ENCODE results near the gene MRPL36.

Gene MRPL36

DNA sequence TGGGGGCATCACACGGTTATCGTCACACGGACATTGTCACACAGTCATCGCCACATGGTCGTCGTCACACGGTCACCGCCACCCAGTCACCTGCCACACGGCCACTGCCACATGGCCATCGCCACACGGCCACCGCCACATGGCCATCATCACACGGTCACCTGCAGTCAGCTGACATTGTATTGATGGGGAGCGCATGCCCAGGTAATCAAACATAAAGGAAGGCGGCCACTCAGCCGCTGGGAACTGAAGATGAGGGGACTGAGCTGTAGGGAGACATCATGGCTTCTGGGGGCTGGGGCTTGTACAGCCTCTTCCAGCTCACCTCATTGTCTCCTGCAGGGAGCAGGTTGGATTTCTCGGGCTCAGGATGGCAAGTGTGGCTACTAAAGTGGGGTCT is 49.2 kb downstream of the MRPL36 start:
- H3K4me3 ChIP-seq (ENCODE audit: low read depth, low read length): no peak overlapping the region
- TF ChIP-seq CTCF (IDR thresholded peaks at IDR 0.05; ENCODE audit: borderline replicate concordance, insufficient read depth, low read depth, low read length): no peak

DNA sequence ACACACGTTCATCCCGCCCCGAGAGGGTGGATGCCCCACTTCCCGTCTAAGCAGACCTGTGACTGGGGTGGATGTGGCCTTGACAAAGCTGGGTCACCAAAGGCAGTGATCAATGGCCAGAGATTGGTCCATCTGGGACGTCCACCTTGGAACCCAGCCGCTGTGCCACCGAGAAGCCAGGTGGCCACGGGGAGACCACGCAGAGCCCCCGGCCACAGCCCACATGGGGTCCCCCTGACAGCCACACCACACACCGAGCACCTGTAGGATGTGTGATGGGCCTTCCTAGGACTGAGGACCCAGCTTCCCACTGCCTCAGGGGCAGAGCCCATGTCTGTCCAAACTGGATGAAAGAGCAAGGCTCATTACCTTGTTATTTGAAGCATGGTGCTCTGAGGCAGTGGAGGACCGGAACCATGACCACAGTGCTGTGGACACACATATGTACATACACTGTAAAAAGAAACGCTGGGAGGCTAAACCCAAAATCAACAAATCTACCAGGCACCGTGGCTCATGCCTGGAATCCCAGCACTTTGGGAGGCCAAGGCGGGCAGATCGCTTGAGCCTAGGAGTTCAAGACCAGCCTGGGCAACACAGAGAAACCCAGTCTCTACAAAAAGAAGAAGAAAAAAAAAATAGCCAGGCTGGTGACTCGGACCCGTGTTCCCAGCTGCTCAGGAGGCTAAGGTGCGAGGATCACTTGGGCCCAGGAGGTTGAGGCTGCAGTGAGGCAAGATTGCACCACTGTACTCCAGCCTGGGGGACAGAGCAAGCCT is 50.1 kb downstream of the MRPL36 start:
- TF ChIP-seq CTCF (IDR thresholded peaks at IDR 0.05; ENCODE audit: borderline replicate concordance, insufficient read depth, low read depth, low read length): no peak
- no peak overlapping the region for H3K4me3 ChIP-seq (ENCODE audit: low read depth, low read length)

- H3K4me3 ChIP-seq (ENCODE audit: low read depth, low read length): no peak overlapping the region
- TF ChIP-seq CTCF (IDR thresholded peaks at IDR 0.05; ENCODE audit: borderline replicate concordance, insufficient read depth, low read depth, low read length): no peak
Observed at GRCh38 chr5:1748845-1749244, 50.8 kb downstream of the MRPL36 start.

All from GM12875 (cell line).